Adipocyte (in vitro differentiated cells): ENCODE data around the gene KAT7.

Source experiments
- DNase-seq: peaks from one replicate; pipeline ENCODE4 v3.0.0-alpha.2; 2015; ENCODE audit warnings: low read depth
- H3K27me3 ChIP-seq: replicated peaks from 2 replicates; pipeline ENCODE4 v1.7.0; 2013; ENCODE audit warnings: mild to moderate bottlenecking, low read length, moderate library complexity; ENCODE audit not compliant: control insufficient read depth, insufficient read depth
- H3K36me3 ChIP-seq: 2 replicates; pipeline ENCODE4 v1.7.0; 2013; ENCODE audit warnings: low read length, mild to moderate bottlenecking, moderate library complexity; ENCODE audit not compliant: control insufficient read depth, insufficient read depth, severe bottlenecking
- H3K4me1 ChIP-seq: 2 replicates; pipeline ENCODE4 v1.7.0; 2013; ENCODE audit warnings: mild to moderate bottlenecking, low read length, moderate library complexity; ENCODE audit not compliant: control insufficient read depth, insufficient read depth
- H3K4me3 ChIP-seq: 2 replicates; pipeline ENCODE4 v1.7.0; 2013; ENCODE audit warnings: mild to moderate bottlenecking, low read length, moderate library complexity
- H3K9ac ChIP-seq: 2 replicates; pipeline ENCODE4 v1.7.0; 2013; ENCODE audit warnings: mild to moderate bottlenecking, low read length, moderate library complexity
- H3K9me3 ChIP-seq: 2 replicates; pipeline ENCODE4 v1.7.0; 2013; ENCODE audit warnings: mild to moderate bottlenecking, low read length, moderate library complexity; ENCODE audit not compliant: control insufficient read depth

The KAT7 gene

DNA sequence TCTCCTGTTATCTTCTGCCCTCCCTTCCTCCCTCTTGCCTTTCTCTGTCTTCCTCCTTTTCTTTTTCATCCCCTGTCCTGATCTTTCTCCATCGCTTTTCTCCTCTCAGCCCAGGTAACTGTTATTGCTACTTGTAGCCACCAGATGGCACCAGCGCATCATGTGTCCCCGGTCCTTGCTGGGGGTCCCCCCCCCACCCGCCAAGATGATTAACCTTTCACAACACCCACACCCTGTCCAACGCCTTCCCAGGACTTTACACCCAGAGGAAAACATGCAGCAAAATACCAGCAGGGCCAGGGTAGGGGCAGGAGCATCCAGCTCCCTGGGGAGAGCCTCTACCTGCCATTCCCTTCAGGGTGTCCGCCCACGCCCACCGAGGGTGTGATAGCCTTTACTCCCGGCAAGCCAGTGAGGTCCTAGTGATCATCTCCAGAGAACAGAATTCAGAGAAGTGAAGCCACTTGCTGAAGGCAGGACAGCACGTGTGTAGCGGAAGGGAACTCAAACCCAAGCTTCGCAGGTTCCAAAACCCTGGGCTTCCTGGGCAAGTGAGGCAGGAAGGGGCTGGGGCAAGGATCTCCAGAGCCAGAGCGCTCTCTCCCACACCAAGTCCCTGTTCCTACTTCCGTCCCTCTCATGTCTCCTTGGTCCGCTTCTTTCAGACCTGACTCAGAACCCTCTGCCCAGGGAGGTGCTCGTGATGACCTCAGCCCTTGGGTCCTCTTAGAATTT lies 72.8 kb downstream of the KAT7 start:
- H3K4me3 ChIP-seq = no peak overlapping the region
- peaks cover 10% of the 10 kb centered on the region for H3K4me1 ChIP-seq
- no peaks in the 10 kb centered on the region for H3K27me3 ChIP-seq
- no peaks in the 10 kb centered on the region for H3K36me3 ChIP-seq
- peak; percentile 75 for DNase-seq
- H3K9ac ChIP-seq = no peak overlapping the region
- no peaks in the 10 kb centered on the region for H3K9me3 ChIP-seq

DNA sequence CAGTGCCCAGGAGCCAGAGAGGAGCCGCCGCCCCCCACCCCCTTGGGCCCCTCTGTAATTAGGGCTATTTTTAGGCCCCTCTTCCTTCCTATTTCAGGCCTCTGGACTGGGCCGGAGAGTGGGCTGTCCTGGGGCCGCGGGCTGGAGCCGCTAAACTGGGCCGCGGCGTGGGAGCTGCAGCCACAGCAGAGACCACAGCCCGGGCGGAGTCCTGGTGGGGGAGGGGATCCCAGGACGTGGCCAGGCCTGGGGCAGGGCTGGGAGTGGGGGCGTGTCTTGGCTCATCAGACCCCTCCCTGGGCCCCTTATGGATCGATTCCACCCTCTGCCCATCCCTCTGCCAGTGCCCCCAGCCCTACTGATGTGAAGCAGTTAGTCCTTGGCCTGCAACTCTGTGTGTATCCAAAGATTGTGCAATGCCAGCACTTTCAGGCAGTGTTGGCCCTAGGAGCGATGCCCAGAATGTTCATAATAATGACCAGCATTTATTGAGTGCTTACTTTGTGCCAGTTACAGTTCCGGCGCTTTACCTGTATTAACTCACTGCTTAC lies 74.4 kb downstream of the KAT7 start:
- Histone ChIP-seq H3K4me1 (peaks cover 12% of the 10 kb centered on the region), H3K9ac (no peak overlapping the region), H3K27me3 (no peaks in the 10 kb centered on the region), H3K4me3 (no peak overlapping the region), H3K9me3 (no peaks in the 10 kb centered on the region), H3K36me3 (no peaks in the 10 kb centered on the region)
- DNase-seq = no peak

DNA sequence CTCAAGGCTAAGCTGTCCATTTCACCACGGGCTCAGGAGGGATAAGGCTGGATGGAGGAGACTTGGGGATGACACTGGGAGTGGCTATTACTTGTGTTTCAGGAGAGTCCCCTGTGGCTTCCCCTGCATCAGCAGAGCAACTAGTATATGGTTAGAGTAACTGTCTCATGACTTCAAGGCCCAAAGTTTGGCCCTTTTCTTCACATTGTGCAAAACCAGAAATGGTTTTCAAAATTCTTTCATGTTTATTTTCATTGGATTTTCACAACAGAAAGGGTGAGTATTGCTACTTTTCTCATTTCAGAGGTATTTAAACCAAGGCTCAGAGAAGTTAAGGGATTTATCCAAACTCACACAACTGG lies 77.5 kb downstream of the KAT7 start:
- DNase-seq = no peak
- Histone ChIP-seq H3K9me3 (no peaks in the 10 kb centered on the region), H3K4me3 (no peak overlapping the region), H3K4me1 (peaks cover 12% of the 10 kb centered on the region), H3K36me3 (no peaks in the 10 kb centered on the region), H3K27me3 (peaks cover 22% of the 10 kb centered on the region), H3K9ac (no peak overlapping the region)

DNA sequence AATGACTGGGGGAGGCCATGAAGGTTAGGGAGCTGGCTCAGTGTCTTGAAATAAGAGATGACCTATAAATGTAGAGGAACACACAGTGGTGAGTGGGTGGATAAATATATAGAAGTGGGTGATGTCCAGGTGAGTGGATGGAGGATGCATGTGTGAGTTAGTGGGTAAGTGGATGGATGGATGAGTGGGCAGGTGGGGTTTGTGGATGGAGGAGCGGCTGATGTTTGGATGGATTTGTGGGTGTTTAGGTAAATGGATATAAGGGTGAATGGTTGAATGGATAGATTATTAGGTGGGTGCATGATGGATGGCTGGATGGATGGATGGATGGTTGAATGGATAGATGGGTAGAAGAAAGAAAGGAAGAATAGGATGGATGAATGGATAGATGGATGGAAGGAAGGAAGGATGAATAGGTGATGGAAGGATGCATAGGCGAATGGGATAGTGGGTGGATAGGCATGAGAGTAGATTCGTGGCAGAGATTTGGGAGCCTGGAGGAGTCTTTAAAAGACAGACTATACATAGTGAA lies 78.5 kb downstream of the KAT7 start:
- H3K27me3 ChIP-seq = peaks cover 24% of the 10 kb centered on the region
- no peak for DNase-seq

DNA sequence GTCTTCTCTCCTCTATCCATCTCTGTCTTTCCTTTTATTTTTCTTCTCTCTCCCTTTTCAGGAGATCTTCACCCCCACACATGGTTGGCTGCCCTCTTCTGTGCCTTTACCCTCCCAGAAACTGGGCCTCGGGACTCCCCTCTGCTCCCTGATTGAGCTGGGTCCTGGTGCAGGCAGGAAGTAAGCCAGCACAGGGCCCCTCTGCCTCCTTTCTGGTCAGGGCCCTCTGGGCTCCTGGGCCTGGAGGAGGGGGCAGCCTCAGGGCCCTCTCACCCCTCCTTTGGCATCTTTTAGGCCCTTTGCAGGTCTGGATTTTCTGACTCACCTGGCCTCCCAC lies 80.5 kb downstream of the KAT7 start:
- Histone ChIP-seq H3K9ac (no peak overlapping the region), H3K9me3 (no peaks in the 10 kb centered on the region), H3K4me3 (no peak overlapping the region), H3K4me1 (peaks cover 7% of the 10 kb centered on the region), H3K36me3 (no peaks in the 10 kb centered on the region), H3K27me3 (peaks cover 39% of the 10 kb centered on the region)
- no peak for DNase-seq

More for the DNA sequence above, 78.5 kb downstream of the KAT7 start:
- Histone ChIP-seq H3K36me3 (no peaks in the 10 kb centered on the region), H3K9me3 (no peaks in the 10 kb centered on the region), H3K4me1 (peaks cover 12% of the 10 kb centered on the region), H3K9ac (no peak overlapping the region), H3K4me3 (no peak overlapping the region)

DNA sequence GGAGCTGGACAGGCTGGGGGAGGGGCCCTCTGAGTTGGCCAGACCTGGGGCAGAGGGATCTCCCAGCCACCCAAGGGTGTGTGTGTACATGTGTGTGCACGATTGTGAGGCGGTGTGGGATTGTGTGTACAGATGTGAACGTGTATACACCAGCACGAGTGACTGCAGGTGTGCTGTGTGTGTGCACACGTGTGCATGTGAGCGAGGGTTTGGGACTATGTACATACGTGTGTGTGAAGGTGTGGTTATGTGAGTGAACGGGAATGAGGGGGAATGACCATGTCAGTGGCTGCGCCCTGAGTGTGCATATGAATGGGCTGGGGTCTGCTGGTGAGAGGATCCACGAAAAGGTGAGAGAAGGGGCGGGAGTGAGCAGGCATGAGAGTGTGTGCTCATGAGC lies 81.8 kb downstream of the KAT7 start:
- Histone ChIP-seq H3K9me3 (no peaks in the 10 kb centered on the region), H3K9ac (no peak overlapping the region), H3K4me1 (peaks cover 7% of the 10 kb centered on the region), H3K36me3 (no peaks in the 10 kb centered on the region), H3K4me3 (no peak overlapping the region), H3K27me3 (peaks cover 51% of the 10 kb centered on the region)
- no peak for DNase-seq

DNA sequence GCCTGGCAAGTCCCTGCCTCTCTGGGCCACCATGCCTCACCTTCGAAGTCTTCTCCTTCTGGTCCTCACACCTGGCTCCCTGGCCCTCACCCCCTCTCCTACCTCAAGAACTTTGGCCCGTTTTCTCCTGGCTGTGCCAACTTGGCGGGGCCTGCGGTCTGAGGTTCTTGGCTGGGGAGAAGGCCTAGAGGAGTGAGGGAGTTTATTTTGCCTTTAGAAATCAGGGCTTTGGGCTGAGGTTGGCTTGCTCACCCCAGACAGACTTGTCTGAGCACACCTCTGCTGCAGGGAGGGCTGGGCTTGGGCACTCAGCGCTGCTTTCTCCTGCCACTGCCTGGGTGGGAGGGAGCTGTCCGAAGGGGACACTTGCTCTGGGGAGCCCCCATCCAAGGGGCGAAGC lies 82.7 kb downstream of the KAT7 start:
- H3K27me3 ChIP-seq = peaks cover 54% of the 10 kb centered on the region

DNA sequence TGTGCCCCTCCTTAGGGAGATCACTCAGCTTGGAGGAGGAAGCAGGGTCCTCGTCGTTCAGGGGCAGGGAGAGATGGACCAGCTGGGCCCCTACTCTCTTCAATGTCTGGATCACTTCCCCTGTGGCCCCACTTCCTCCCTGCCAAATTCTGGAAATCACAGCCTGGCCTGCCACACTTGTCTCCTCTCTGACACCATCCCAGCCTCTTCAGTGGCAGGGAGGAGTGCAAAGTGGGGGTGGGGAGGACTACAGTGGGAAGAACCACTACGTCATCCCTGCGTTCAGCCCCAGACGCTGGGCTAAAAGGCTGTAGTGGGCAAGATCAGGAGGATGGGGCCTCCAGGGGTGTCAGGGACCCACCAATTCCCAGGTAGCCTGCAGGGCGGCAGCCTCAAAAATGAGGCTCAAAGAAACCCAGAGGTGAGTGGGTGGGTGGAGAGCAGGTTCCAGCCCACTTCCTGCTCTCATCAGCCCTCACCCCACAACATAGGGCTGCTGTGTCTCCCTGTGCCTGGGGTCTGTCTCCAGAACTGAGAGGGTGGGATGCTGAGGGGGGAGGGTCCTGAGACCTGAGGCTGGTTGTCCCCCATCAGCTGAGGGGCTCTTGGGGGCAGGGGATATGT lies 84.4 kb downstream of the KAT7 start:
- Histone ChIP-seq H3K9me3 (no peaks in the 10 kb centered on the region), H3K27me3 (peaks cover 62% of the 10 kb centered on the region), H3K4me1 (no peaks in the 10 kb centered on the region), H3K4me3 (no peak overlapping the region), H3K9ac (no peak overlapping the region), H3K36me3 (no peaks in the 10 kb centered on the region)
- DNase-seq = no peak

More for the DNA sequence above, 82.7 kb downstream of the KAT7 start:
- DNase-seq = no peak
- Histone ChIP-seq H3K4me1 (peaks cover 4% of the 10 kb centered on the region), H3K4me3 (no peak overlapping the region), H3K36me3 (no peaks in the 10 kb centered on the region), H3K9me3 (no peaks in the 10 kb centered on the region), H3K9ac (no peak overlapping the region)

DNA sequence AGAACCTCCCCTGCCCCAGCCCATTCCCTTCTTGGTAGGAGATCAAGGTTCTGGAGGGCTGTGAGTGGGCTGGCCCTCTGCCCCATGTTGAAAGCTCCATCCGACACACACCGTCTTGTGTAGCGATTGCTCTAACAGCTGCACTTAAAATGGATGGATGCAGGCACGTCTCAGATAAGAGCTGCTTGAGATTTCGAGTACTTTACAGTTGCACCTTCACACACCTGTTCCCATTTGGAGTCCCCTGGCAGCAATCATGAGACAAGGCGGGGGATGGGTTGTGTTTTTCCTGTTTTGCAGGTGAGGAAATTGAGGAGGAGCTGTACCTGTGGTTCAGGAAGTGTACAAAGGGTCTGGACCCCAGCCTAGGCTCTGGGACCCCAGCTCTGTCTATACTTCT lies 85.0 kb downstream of the KAT7 start:
- Histone ChIP-seq H3K4me1 (no peaks in the 10 kb centered on the region), H3K9me3 (no peaks in the 10 kb centered on the region), H3K27me3 (peaks cover 60% of the 10 kb centered on the region), H3K9ac (no peak overlapping the region), H3K36me3 (no peaks in the 10 kb centered on the region), H3K4me3 (no peak overlapping the region)
- no peak for DNase-seq

DNA sequence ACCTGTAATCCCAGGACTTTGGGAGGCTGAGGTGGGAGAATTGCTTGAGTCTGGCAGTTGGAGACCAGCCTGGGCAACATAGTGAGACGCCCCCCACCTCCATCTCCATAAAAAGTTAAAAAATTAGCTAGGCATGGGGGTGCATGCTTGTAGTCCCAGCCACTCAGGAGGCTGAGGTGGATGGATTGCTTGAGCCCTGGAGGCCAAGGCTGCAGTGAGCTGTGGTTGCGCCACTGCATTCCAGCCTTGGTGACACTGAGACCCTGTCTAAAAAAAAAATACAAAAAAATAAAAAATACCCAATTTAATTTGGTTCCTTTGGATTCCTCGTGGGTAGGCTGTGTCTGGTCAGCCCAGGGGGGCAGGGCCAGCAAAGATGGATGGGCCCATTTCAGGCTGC lies 85.4 kb downstream of the KAT7 start:
- Histone ChIP-seq H3K36me3 (no peaks in the 10 kb centered on the region), H3K9me3 (no peaks in the 10 kb centered on the region), H3K4me1 (no peaks in the 10 kb centered on the region), H3K4me3 (no peak overlapping the region), H3K27me3 (peaks cover 57% of the 10 kb centered on the region), H3K9ac (no peak overlapping the region)
- DNase-seq = no peak

DNA sequence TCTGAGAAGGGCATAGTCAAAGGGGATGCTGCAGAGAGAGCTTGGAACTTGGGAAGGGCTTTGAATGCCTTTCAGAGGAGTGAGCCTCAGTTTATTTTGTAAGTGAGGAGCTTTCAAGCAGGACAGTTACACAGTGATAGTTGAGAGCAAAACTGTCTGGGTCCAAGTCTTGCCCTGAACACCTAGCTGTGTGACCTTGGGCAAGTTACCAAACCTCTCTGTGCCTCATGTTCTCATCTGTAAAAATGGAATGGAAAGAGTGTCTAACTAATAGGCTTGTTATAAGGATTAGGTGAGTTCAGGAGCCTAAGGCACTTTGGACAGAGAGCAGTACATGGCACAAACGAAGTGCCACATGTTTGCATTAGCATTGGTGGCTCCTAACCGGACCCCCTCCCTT lies 86.4 kb downstream of the KAT7 start:
- Histone ChIP-seq H3K27me3 (peaks cover 58% of the 10 kb centered on the region), H3K4me3 (no peak overlapping the region), H3K9me3 (no peaks in the 10 kb centered on the region), H3K9ac (no peak overlapping the region), H3K4me1 (no peaks in the 10 kb centered on the region), H3K36me3 (no peaks in the 10 kb centered on the region)
- DNase-seq = no peak
